Activated T-helper 1 cell treated with anti-CD3 and anti-CD28 coated beads, Interleukin-12 subunit alpha, Interleukin-12 subunit beta, Interleukin-2, Interleukin-4 antibody, amounts not matched to agents 30 ng/mL and 10 ng/mL and 1 ng/mL, durations not matched to agents 14 hours and 24 hours and 36 hours (primary cell): Measurements from ENCODE around the gene DRAM1. TPM values are rescaled to one million over a fixed set of nuclear protein-coding genes. Genes with fewer than 3 reads are reported as not detected.
"Not testable (repeated sequence)": the region's sequence is repeated elsewhere in the genome, so short reads cannot be mapped to it uniquely, and the experiment has no call there.

Experiments
- DNase-seq: peaks from one replicate; pipeline ENCODE4 v3.0.0; 2021; ENCODE audit warnings: low spot score
- H3K27ac Mint-ChIP-seq: one replicate; pipeline ENCODE4 v1.8.0; 2021; ENCODE audit warnings: mild to moderate bottlenecking, mixed read lengths
- H3K27me3 Mint-ChIP-seq: one replicate; pipeline ENCODE4 v1.8.0; 2022; ENCODE audit warnings: mild to moderate bottlenecking, moderate library complexity, mixed read lengths; ENCODE audit not compliant: insufficient read depth
- H3K36me3 Mint-ChIP-seq: one replicate; pipeline ENCODE4 v1.8.0; 2021; ENCODE audit warnings: low read depth, mixed read lengths
- H3K4me1 Mint-ChIP-seq: one replicate; pipeline ENCODE4 v1.8.0; 2021; ENCODE audit warnings: low read depth, mixed read lengths
- H3K4me3 Mint-ChIP-seq: one replicate; pipeline ENCODE4 v1.8.0; 2021; ENCODE audit warnings: mild to moderate bottlenecking, moderate library complexity, mixed read lengths
- H3K9me3 Mint-ChIP-seq: one replicate; pipeline ENCODE4 v1.8.0; 2021; ENCODE audit warnings: mixed read lengths
- intact Hi-C: fragments of 100-400 bp; cut with micrococcal nuclease; formaldehyde crosslinking; loops from one replicate; pipeline ENCODE4 v1.15.1; 2024
- total RNA-seq: library from RNA; stranded (reverse); gene quantifications from 2 replicates; pipeline ENCODE4 v1.2.3, GENCODE V29; 2022

DRAM1 gene
- total RNA-seq, 1 donor from 2014 or later: 4.1 TPM

DNA sequence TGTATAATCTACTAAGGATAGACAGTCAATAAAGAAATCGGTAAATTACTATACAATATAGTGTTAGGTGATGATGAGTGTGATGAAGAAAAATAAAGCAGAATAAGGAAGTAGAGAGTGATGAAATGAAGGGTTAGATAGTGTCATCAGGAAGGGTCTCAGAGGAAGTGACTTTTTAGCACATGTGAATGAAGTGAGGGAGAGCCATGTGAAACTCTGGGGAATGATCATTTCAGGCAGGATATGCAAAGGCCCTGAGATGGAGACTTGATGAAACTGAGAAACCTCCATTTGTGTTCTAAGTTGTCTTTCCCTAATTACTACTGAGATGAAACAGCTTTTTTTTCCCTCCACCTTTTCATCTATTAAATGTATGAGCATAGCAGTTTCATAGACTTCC is 27.2 kb upstream of the DRAM1 start:
- H3K4me3 Mint-ChIP-seq: no peak overlapping the region
- H3K4me1 Mint-ChIP-seq: peaks cover 10% of the 10 kb centered on the region
- DNase-seq: no peak
- H3K27ac Mint-ChIP-seq: no peak overlapping the region
- intact Hi-C loops: no loop called here
- peaks cover 4% of the 10 kb centered on the region for H3K9me3 Mint-ChIP-seq
- no peaks in the 10 kb centered on the region for H3K27me3 Mint-ChIP-seq
- peaks cover 2% of the 10 kb centered on the region for H3K36me3 Mint-ChIP-seq

DNA sequence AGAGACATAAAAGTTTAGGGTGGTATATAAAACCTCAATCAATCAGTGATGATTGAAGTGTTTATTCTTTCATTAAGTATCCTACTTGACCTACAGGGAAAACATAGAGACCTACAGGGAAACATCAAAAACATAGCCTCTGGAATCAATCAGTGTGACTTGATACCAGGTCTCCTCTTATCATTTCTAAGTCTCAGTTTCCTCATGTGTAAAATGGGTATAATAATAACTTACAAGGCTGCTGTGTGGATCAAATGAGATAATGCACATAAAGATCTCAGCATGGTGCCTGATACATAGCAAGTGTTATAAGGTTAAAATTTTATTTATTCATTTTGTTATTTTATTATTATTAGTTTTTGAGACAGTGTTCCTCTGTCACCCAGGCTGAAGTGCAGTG is 24.4 kb upstream of the DRAM1 start:
- H3K36me3 Mint-ChIP-seq: peaks cover 4% of the 10 kb centered on the region
- no peak overlapping the region for H3K4me3 Mint-ChIP-seq
- no peak for DNase-seq
- no peak overlapping the region for H3K27ac Mint-ChIP-seq
- H3K4me1 Mint-ChIP-seq: peaks cover 20% of the 10 kb centered on the region
- H3K9me3 Mint-ChIP-seq: peaks cover 11% of the 10 kb centered on the region
- no peaks in the 10 kb centered on the region for H3K27me3 Mint-ChIP-seq
- intact Hi-C loops: no loop called here

DNA sequence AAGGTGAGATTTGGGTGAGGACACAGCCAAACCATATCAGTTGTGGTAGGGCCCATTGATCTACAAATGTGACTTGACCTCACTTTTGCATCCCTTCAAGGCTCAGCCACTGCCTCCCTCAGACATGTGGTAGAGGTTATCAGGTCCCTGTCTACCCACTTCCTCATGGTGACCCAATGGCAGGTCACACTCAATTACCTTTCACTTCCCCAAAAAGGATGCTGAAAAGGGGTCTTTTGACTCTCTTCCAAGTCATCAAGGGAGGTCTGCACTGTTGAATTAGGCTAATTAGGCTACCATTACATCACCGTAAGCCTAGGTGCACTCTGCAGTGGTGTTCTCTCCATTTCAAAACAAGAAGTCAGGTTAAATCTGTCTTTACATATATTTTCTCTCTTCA is 22.6 kb upstream of the DRAM1 start:
- no peaks in the 10 kb centered on the region for H3K27me3 Mint-ChIP-seq
- no peak overlapping the region for H3K27ac Mint-ChIP-seq
- H3K4me1 Mint-ChIP-seq: peaks cover 28% of the 10 kb centered on the region
- peaks cover 11% of the 10 kb centered on the region for H3K9me3 Mint-ChIP-seq
- intact Hi-C loops: no loop called here
- H3K4me3 Mint-ChIP-seq: no peak overlapping the region
- no peak for DNase-seq
- H3K36me3 Mint-ChIP-seq: peaks cover 4% of the 10 kb centered on the region

DNA sequence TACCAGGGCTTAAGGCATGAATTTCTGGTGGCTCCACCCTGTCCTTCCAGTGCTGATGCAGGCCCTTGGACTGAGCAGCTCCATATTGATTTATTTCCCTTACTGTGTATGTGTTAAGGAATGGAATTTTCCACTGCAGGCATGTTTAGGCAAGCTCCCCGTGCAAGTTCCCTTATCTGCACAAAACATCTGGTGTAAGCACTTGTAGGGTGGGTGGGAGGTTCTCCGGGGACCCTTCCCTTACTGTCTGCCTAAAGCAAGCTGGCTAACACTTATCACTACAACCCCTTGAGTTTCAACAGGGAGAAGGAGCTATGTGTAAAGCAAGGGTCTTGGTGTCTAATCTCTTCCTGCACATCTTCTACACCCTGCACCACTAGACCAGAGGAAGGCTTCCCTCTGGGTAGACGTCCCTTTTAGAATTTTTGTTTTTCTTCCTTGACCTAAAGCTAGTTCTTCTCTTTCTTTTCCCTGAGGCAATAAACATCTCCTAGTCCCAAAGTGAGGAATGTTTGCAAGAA is 22.0 kb upstream of the DRAM1 start:
- no peak overlapping the region for H3K4me3 Mint-ChIP-seq
- peaks cover 11% of the 10 kb centered on the region for H3K9me3 Mint-ChIP-seq
- no peak overlapping the region for H3K27ac Mint-ChIP-seq
- peaks cover 29% of the 10 kb centered on the region for H3K4me1 Mint-ChIP-seq
- DNase-seq: no peak
- intact Hi-C loops: no loop called here
- H3K27me3 Mint-ChIP-seq: no peaks in the 10 kb centered on the region
- H3K36me3 Mint-ChIP-seq: peaks cover 4% of the 10 kb centered on the region

DNA sequence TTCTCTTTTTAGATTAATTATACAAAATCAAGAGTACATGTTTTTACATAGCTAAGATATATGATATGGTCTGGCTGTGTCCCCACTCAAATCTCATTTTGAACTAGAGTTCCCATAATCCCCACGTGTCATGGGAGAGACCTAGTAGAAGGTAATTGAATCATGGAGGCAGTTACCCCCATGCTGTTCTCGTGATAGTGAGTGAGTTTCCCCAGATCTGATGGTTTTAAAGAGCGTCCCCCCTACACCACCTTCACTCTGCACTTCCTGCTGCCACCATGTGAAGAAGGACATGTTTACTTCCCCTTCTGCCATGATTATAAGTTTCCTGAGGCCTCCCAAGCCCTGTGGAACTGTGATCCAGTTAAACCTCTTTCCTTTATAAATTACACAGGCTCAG is 21.4 kb upstream of the DRAM1 start:
- H3K27me3 Mint-ChIP-seq: no peaks in the 10 kb centered on the region
- no peak overlapping the region for H3K4me3 Mint-ChIP-seq
- peaks cover 4% of the 10 kb centered on the region for H3K36me3 Mint-ChIP-seq
- intact Hi-C loops: no loop called here
- DNase-seq: no peak
- H3K9me3 Mint-ChIP-seq: peaks cover 11% of the 10 kb centered on the region
- H3K27ac Mint-ChIP-seq: no peak overlapping the region
- peaks cover 34% of the 10 kb centered on the region for H3K4me1 Mint-ChIP-seq

DNA sequence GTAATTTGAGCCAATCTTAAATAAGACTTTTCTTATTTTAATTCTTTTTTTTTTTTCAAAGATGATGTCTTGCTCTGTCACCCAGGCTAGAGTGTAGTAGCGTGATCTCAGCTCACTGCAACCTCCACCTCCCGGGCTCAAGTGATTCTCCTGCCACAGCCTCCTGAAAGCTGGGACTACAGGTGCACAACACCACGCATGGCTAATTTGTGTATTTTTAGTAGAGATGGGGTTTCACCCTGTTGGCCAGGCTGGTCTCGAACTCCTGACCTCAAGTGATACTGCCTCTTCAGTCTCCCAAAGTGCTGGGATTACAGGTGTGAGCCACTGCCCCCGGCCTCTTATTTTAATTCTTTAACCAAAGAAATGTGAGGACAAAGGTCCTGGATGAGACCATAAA is 20.8 kb upstream of the DRAM1 start:
- H3K4me3 Mint-ChIP-seq, DNase-seq, H3K27ac Mint-ChIP-seq, H3K27me3 Mint-ChIP-seq, intact Hi-C loops, H3K36me3 Mint-ChIP-seq: not testable (repeated sequence)
- H3K4me1 Mint-ChIP-seq: peaks cover 34% of the 10 kb centered on the region
- H3K9me3 Mint-ChIP-seq: peaks cover 11% of the 10 kb centered on the region

DNA sequence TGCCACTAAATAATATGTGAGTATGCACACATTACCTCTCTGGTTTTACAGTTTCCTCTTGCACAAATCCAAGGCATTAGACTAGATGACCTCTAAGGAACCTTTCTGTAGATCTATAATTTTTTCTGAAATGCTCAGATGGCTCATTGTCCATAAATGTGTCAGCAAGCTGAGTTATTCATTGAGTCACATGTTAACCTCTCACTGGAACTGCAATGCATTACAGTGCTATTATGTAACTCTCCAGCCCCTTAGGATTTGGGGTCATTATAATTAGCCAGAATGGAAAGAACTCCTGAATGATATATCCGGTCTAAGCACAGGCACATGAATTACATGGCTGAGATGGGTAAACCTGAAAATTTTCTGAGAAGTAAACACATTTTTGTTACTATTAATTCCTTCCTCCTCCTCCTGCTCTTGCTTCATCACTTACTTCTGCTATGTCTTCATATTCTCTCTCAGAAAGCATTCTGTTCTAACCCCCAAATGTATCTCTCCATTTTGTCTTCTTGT is 20.3 kb upstream of the DRAM1 start:
- Mint-ChIP-seq H3K4me1 (peaks cover 34% of the 10 kb centered on the region), H3K9me3 (peaks cover 11% of the 10 kb centered on the region), H3K36me3 (peaks cover 4% of the 10 kb centered on the region), H3K4me3 (no peak overlapping the region), H3K27ac (no peak overlapping the region), H3K27me3 (no peaks in the 10 kb centered on the region)
- intact Hi-C loops: no loop called here
- no peak for DNase-seq

DNA sequence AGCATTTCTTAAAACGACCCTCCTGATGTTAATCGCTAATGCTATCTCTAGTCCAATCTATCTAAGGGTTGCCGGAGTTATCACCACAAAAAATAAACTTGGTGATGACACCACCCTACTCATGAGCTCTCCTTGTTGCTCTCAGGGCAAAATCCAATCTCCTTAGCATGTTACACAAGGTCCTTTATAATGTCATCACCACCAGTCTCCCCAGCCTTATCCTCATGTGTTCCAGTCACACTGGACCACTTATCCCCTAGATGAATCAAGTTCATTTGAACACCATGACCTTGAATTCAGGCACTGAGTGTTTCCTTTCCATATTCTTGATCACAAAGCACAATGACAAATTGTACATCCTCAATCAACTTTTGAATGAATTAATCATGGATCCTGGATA is 19.0 kb upstream of the DRAM1 start:
- Mint-ChIP-seq H3K4me3 (no peak overlapping the region), H3K9me3 (peaks cover 11% of the 10 kb centered on the region), H3K27me3 (no peaks in the 10 kb centered on the region), H3K4me1 (peaks cover 34% of the 10 kb centered on the region), H3K27ac (no peak overlapping the region), H3K36me3 (peaks cover 4% of the 10 kb centered on the region)
- intact Hi-C loops: no loop called here
- no peak for DNase-seq

DNA sequence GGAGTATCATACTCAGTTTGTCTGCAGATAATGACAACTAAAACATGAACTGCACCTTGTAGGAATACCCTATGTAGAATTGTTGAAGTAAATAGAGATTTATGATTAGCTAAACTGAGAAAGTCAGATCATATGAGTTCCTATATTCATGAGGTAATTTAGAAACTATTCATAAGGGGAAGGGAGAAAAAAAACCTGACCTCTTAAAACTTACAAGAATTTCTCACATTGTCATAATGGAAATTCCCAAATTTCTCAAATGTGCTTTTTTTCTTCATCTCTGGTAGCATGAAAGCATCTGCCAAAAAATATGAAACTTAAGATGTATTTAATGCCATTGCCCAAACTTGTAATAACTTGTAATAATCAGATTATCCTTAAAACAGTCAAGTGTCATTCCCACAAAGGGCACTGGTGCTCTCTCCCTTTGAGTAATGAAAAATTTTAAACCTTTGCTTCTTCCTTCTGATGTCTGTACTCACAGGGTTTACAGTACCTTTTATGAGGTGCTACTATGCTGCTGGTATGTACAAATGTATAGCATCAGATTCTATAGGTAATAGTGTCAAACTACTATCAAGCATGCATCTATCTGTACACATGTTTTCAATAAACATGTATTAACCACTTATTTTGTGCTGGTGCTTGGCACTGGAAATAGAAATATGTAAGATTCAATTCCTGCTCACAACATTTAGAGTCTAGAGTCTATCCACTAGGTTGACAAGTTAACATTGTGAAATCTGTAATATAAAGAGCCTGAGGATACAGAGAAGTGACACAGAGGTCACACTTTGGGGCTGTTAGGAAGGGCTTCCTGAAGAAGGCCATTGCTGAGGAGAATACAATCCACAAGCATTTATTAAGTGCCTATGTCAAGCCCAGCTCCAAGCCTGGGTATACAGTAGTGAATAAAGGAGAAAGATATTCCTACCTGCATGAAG is 17.4 kb upstream of the DRAM1 start:
- H3K27me3 Mint-ChIP-seq: no peaks in the 10 kb centered on the region
- no peak overlapping the region for H3K27ac Mint-ChIP-seq
- H3K4me3 Mint-ChIP-seq: no peak overlapping the region
- peaks cover 9% of the 10 kb centered on the region for H3K9me3 Mint-ChIP-seq
- peaks cover 34% of the 10 kb centered on the region for H3K4me1 Mint-ChIP-seq
- intact Hi-C loops: loop anchor here (1.0 kb wide), 2 partner anchors 17 to 67 kb away; partner anchors contain the start of gene DRAM1
- peaks cover 4% of the 10 kb centered on the region for H3K36me3 Mint-ChIP-seq
- no peak for DNase-seq

DNA sequence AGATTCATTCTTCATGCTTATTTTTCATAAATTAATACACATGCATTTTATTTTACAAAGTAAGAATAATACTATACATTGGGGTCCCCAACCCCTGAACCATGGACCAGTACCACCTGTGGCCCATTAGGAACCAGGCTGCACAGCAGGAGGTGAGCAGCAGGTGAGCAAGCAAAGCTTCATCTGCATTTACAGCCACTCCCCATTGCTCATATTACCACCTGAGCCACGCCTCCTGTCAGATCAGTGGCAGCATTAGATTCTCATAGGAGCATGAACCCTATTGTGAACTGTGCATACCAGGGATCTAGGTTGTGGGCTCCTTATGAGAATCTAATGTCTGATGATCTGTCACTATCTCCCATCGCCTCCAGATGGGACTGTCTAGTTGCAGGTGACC is 15.7 kb upstream of the DRAM1 start:
- H3K36me3 Mint-ChIP-seq, DNase-seq, H3K9me3 Mint-ChIP-seq, intact Hi-C loops, H3K27ac Mint-ChIP-seq, H3K27me3 Mint-ChIP-seq, H3K4me3 Mint-ChIP-seq: not testable (repeated sequence)
- peaks cover 28% of the 10 kb centered on the region for H3K4me1 Mint-ChIP-seq

DNA sequence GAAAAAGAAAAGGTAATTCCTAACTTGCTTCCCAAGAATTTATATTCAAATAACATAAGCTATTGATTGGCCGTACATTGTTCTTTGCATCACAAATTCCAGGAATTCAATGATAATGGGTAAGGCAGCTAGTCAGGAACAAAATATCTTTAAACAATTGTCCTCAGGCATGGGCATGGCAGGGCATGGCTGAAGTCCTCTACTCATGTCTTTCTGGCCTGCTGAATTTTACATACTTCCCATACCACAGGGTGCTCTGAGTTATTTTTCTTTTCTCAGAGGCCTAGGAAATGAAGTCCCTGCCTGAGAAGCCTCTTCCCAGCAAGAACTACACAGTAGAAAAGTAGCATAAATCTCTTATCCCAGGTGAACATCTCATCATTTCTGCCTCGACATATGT is 15.1 kb upstream of the DRAM1 start:
- H3K4me1 Mint-ChIP-seq: peaks cover 28% of the 10 kb centered on the region
- H3K36me3 Mint-ChIP-seq: peaks cover 4% of the 10 kb centered on the region
- H3K27me3 Mint-ChIP-seq: no peaks in the 10 kb centered on the region
- H3K27ac Mint-ChIP-seq: no peak overlapping the region
- intact Hi-C loops: no loop called here
- H3K9me3 Mint-ChIP-seq: peaks cover 8% of the 10 kb centered on the region
- H3K4me3 Mint-ChIP-seq: no peak overlapping the region
- no peak for DNase-seq

DNA sequence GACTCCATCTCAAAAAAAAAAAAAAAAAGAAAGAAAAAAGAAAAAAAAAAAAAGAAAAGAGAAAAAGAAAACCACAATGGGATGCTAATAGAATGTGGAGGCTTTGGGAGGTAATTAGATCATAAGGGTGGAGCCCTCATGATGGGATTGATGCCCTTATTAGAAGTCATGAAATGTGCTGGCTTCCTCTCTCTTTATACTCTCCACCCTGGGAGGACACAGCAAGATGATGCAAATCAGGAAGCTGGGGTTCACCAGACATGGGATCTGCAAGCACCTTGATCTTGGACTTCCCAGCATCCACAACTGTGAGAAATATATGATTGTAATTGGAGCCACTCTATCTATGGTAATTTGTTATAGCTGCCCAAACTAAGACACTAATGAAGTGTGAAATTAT is 13.4 kb upstream of the DRAM1 start:
- no peaks in the 10 kb centered on the region for H3K27me3 Mint-ChIP-seq
- peaks cover 4% of the 10 kb centered on the region for H3K36me3 Mint-ChIP-seq
- H3K4me1 Mint-ChIP-seq: peaks cover 27% of the 10 kb centered on the region
- no peak overlapping the region for H3K27ac Mint-ChIP-seq
- no peak for DNase-seq
- peaks cover 8% of the 10 kb centered on the region for H3K9me3 Mint-ChIP-seq
- intact Hi-C loops: no loop called here
- H3K4me3 Mint-ChIP-seq: no peak overlapping the region

DNA sequence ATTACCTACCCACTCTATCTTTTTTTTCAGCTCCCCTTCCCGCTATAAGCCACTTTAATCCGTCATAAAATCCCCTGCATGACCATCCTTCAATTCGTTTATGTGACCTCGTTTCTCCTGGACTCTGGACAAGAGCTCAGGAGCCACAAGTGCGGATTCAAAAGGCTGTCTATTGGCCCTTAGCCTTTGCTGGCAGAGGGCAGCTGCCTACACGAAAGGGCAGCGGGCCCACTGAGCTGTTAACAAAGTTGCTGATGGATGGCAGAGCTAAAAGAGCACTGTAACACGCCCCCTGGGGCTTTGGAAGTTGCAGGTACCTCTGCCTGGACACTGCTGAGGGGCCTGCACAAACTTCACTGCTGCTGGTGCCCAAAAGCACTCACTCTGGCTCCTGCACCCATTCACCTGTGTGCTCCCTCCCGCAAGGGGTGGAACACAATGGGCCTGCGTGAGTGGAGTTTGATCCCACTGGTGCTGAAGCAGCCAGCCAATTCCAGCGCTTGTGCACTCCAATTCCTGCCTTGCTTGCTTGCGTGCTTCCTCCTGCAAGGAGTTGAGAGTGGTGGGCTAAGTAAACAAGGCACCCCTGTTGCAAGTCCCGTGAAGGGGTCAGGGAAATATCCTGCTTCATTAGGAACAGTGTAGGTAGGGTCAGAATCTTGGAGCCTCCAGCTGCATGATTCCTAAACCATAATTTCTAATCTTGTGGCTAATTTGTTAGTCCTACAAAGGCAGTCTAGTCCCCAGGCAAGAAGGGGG is 10.6 kb upstream of the DRAM1 start:
- H3K4me1 Mint-ChIP-seq: peaks cover 8% of the 10 kb centered on the region
- H3K27me3 Mint-ChIP-seq: no peaks in the 10 kb centered on the region
- H3K36me3 Mint-ChIP-seq: peaks cover 4% of the 10 kb centered on the region
- peaks cover 8% of the 10 kb centered on the region for H3K9me3 Mint-ChIP-seq
- H3K4me3 Mint-ChIP-seq: no peak overlapping the region
- intact Hi-C loops: no loop called here
- no peak overlapping the region for H3K27ac Mint-ChIP-seq
- no peak for DNase-seq
